Measurements from ENCODE around the gene OPTC.

DNA sequence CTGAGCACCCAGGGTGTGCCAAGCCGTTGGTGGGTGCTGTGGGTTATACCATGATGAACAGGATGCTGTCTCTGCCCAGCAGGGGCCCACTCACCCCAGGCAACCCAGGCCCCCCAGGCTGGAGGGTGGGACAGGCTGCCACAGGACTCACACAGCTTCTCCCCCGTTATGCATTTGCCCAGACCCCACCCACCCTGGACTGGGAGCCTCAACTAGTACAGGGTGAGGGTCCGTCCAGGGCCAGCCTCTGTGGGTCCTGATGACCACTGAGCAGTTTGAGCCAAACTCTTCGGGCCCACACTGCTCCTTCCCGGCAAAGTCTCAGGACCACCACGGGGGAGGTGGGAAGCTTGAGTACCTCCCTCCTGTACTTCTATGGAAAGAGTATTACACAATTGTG, 22.1 kb upstream of the OPTC start:
- TF ChIP-seq, protein P1, sequence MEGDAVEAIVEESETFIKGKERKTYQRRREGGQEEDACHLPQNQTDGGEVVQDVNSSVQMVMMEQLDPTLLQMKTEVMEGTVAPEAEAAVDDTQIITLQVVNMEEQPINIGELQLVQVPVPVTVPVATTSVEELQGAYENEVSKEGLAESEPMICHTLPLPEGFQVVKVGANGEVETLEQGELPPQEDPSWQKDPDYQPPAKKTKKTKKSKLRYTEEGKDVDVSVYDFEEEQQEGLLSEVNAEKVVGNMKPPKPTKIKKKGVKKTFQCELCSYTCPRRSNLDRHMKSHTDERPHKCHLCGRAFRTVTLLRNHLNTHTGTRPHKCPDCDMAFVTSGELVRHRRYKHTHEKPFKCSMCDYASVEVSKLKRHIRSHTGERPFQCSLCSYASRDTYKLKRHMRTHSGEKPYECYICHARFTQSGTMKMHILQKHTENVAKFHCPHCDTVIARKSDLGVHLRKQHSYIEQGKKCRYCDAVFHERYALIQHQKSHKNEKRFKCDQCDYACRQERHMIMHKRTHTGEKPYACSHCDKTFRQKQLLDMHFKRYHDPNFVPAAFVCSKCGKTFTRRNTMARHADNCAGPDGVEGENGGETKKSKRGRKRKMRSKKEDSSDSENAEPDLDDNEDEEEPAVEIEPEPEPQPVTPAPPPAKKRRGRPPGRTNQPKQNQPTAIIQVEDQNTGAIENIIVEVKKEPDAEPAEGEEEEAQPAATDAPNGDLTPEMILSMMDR (IDR thresholded peaks at IDR 0.05; ENCODE audit: low read depth, low read length) = no peak
- TF ChIP-seq POLR2A (IDR thresholded peaks at IDR 0.05; ENCODE audit: extremely low read depth, insufficient read length) (no peak), MYC (IDR thresholded peaks at IDR 0.05; ENCODE audit: low read depth, low read length) (no peak)
- TF ChIP-seq, protein P2, sequence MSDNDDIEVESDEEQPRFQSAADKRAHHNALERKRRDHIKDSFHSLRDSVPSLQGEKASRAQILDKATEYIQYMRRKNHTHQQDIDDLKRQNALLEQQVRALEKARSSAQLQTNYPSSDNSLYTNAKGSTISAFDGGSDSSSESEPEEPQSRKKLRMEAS (IDR thresholded peaks at IDR 0.05; ENCODE audit: low read depth, low read length) = no peak

Measured in NB4 (cell line).